ENCODE measurements around the gene APOH. TPM values are rescaled to one million over a fixed set of nuclear protein-coding genes. Genes with fewer than 3 reads are reported as not detected.

APOH gene
- total and polyA plus RNA-seq, 2 of the 13 experiments (the other 11 are each of a cell fraction or from before 2014, with no cell fraction given) = 4,846 to 5,748 TPM

- TF ChIP-seq HOMEZ (CRISPR knock-in tag; IDR thresholded peaks at IDR 0.05; ENCODE audit: low read depth) (peak; percentile 73; the same call in 1 of the 2 replicates), ZNF18 (CRISPR knock-in tag; IDR thresholded peaks at IDR 0.05; ENCODE audit: insufficient replicate concordance) (peak; percentile 18), ZSCAN20 (CRISPR knock-in tag; IDR thresholded peaks at IDR 0.05; ENCODE audit: borderline replicate concordance) (no peak; the same call in 1 of the 2 replicates), ZBTB4 (CRISPR knock-in tag; IDR thresholded peaks at IDR 0.05; ENCODE audit: borderline replicate concordance) (peak; percentile 68; the same call in 1 of the 2 replicates), ZBTB8A (CRISPR knock-in tag; IDR thresholded peaks at IDR 0.05; ENCODE audit: borderline replicate concordance, low read depth) (no peak), SKIL (CRISPR knock-in tag; IDR thresholded peaks at IDR 0.05; ENCODE audit: borderline replicate concordance) (no peak; the same call in 1 of the 2 replicates), MTF2 (CRISPR knock-in tag; IDR thresholded peaks at IDR 0.05; ENCODE audit: borderline replicate concordance) (no peak), POGK (CRISPR knock-in tag; conservative IDR thresholded peaks at IDR 0.05) (no peak; the same call in 1 of the 2 replicates), AFF4 (CRISPR knock-in tag; IDR thresholded peaks at IDR 0.05) (0 out of 2 replicates have a peak, but pooled peaks have one; percentile 56), ONECUT2 (CRISPR knock-in tag; IDR thresholded peaks at IDR 0.05) (peak; percentile 64), ZNF713 (CRISPR knock-in tag; IDR thresholded peaks at IDR 0.05) (no peak)
Observed at GRCh38 chr17:66228887-66229782, at the start of gene APOH (continued).

All from HepG2 (cell line).